Kidney (tissue), 14 donors: ENCODE results near the gene SLX4IP. TPM values are rescaled to one million over a fixed set of nuclear protein-coding genes. Genes with fewer than 3 reads are reported as not detected.
A peak's percentile ranks its signal among the peaks of the same experiment; 100 is the strongest.

Source experiments
- DNase-seq, 5 donors: peaks; one replicate each; pipeline ENCODE4 v3.0.0-alpha.2; 2013 to 2020
- FAIRE-seq: peaks from 2 replicates; lab custom pipeline; 2012; peaks lifted over from hg19 to GRCh38; lab: Jason Lieb, UNC
- H3K27ac ChIP-seq, 2 donors: one replicate each; pipeline ENCODE4 v1.7.0; 2013; ENCODE audit warnings: low read depth in 2 of 2, low read length in 2 of 2, inconsistent platforms in 1 of 2
- H3K27me3 ChIP-seq: one replicate; pipeline ENCODE4 v1.7.1; 2013; ENCODE audit warnings: low read length, inconsistent platforms; ENCODE audit not compliant: control insufficient read depth, insufficient read depth
- H3K36me3 ChIP-seq, 3 donors: one replicate each; pipeline versions ENCODE4 v1.7.0 to v1.7.1; 2013; ENCODE audit warnings: low read length in 3 of 3, control low read depth in 1 of 3, inconsistent platforms in 1 of 3; ENCODE audit not compliant: insufficient read depth in 3 of 3, control insufficient read depth in 2 of 3
- H3K4me1 ChIP-seq, 3 donors: one replicate each; pipeline versions ENCODE4 v1.7.0 to v1.7.1; 2013; ENCODE audit warnings: low read length in 3 of 3, inconsistent platforms in 1 of 3, low read depth in 1 of 3; ENCODE audit not compliant: control insufficient read depth in 2 of 3, insufficient read depth in 2 of 3
- H3K4me3 ChIP-seq, 3 donors: one replicate each; pipeline versions ENCODE4 v1.7.0 to v1.8.1; 2013; ENCODE audit warnings: low read length in 3 of 3, control low read depth in 1 of 3, inconsistent platforms in 1 of 3
- H3K9ac ChIP-seq, 3 donors: one replicate each; pipeline versions ENCODE4 v1.7.0 to v1.7.1; 2013; ENCODE audit warnings: low read length in 3 of 3, control low read depth in 1 of 3, inconsistent platforms in 1 of 3
- H3K9me3 ChIP-seq, 3 donors: one replicate each; pipeline versions ENCODE4 v1.7.0 to v1.7.1; 2013; ENCODE audit warnings: low read length in 3 of 3, control low read depth in 1 of 3, inconsistent platforms in 1 of 3; ENCODE audit not compliant: control insufficient read depth in 2 of 3, insufficient read depth in 1 of 3
- CTCF ChIP-seq: IDR thresholded peaks from 3 replicates; pipeline ENCODE4 v1.5.1; 2012; ENCODE audit warnings: mild to moderate bottlenecking, moderate library complexity, borderline replicate concordance; ENCODE audit not compliant: insufficient read depth; ENCODE audit errors: extremely low read depth
- intact Hi-C: fragments of 100-400 bp; cut with DNase I; formaldehyde crosslinking; loops from one replicate; pipeline ENCODE4 v1.11.1; 2022
- polyA plus RNA-seq: library from polyadenylated mRNA; stranded (reverse); fragments of 350-450 nt; fragmentation: Illumina TruSeq; extraction: RNeasy Lipid Tissue Mini Kit (QIAGEN cat#74804); gene quantifications from one replicate; pipeline ENCODE4 v1.2.3, GENCODE V29; 2014; ENCODE audit warnings: low read depth, low replicate concordance; ENCODE audit not compliant: insufficient read depth
- total RNA-seq: library from RNA; stranded (reverse); fragmentation: NEBNext Ultra II Directional; extraction: Animal tissue kit (Norgen Biotek cat#: 25700); gene quantifications from one replicate; pipeline ENCODE4 v1.2.1, GENCODE V29; 2021
- donor health status: control.
- donor health status: control.
- donor health status: control.
- donor health status: control.
- donor health status: control.
- donor health status: DM: yes; HTN: yes; CAD: no.
- donor health status: Normal renal cell carcinoma (clear cell type).

The SLX4IP gene
- total and polyA plus RNA-seq, 2 donors from 2014 or later = 2.6 to 7.6 TPM

- peaks cover 0 to 6% (median 4%) of the 10 kb centered on the region in 3 donors for H3K4me1 ChIP-seq
- TF ChIP-seq CTCF = no peak
- H3K36me3 ChIP-seq = peaks cover 0 to 8% (median 2%) of the 10 kb centered on the region in 3 donors
- no peak overlapping the region for H3K9ac ChIP-seq
- H3K9me3 ChIP-seq = no peaks in the 10 kb centered on the region
- no peak for DNase-seq
- no peaks in the 10 kb centered on the region for H3K27me3 ChIP-seq
- intact Hi-C loops = no loop called here
- H3K4me3 ChIP-seq = no peak overlapping the region
- no peak overlapping the region for H3K27ac ChIP-seq
- FAIRE-seq = no peak
These were observed 199.7 kb downstream of the SLX4IP start for GRCh38 chr20:10634683-10635411.

- H3K9ac ChIP-seq = no peak overlapping the region
- no peak for TF ChIP-seq CTCF
- intact Hi-C loops = no loop called here
- no peak for DNase-seq
- no peaks in the 10 kb centered on the region for H3K9me3 ChIP-seq
- H3K4me3 ChIP-seq = no peak overlapping the region
- no peak for FAIRE-seq
- peaks cover 0 to 14% (median 6%) of the 10 kb centered on the region in 3 donors for H3K36me3 ChIP-seq
- H3K27me3 ChIP-seq = no peaks in the 10 kb centered on the region
- peak overlapping the region in 1 of 2 donors; percentile 13 for H3K27ac ChIP-seq
- peaks cover 0 to 6% (median 4%) of the 10 kb centered on the region in 3 donors for H3K4me1 ChIP-seq
These were observed 200.5 kb downstream of the SLX4IP start for GRCh38 chr20:10635476-10636208.

- H3K4me3 ChIP-seq = no peak overlapping the region
- no peak for FAIRE-seq
- H3K27me3 ChIP-seq = no peaks in the 10 kb centered on the region
- no peak for TF ChIP-seq CTCF
- H3K4me1 ChIP-seq = peaks cover 0 to 6% (median 4%) of the 10 kb centered on the region in 3 donors
- intact Hi-C loops = no loop called here
- no peak overlapping the region for H3K9ac ChIP-seq
- peaks cover 4 to 21% (median 11%) of the 10 kb centered on the region in 3 donors for H3K36me3 ChIP-seq
- DNase-seq = peak in 2 of 5 donors; percentile 46 to 66
- peak overlapping the region; percentile 12 to 13 for H3K27ac ChIP-seq
- H3K9me3 ChIP-seq = no peaks in the 10 kb centered on the region
These were observed 201.3 kb downstream of the SLX4IP start for GRCh38 chr20:10636326-10636818.
